SW480 (cell line): ENCODE measurements around the gene CD99.
"Not testable (repeated sequence)": the region's sequence is repeated elsewhere in the genome, so short reads cannot be mapped to it uniquely, and the experiment has no call there.

Experiments
- DNase-seq: peaks from one replicate; pipeline ENCODE4 v3.0.0-alpha.2; 2016; ENCODE audit warnings: low spot score

Gene CD99

GRCh38 chrX:2675657-2676200 lies 15.4 kb upstream of the CD99 start:
- not testable (repeated sequence) for DNase-seq

DNA sequence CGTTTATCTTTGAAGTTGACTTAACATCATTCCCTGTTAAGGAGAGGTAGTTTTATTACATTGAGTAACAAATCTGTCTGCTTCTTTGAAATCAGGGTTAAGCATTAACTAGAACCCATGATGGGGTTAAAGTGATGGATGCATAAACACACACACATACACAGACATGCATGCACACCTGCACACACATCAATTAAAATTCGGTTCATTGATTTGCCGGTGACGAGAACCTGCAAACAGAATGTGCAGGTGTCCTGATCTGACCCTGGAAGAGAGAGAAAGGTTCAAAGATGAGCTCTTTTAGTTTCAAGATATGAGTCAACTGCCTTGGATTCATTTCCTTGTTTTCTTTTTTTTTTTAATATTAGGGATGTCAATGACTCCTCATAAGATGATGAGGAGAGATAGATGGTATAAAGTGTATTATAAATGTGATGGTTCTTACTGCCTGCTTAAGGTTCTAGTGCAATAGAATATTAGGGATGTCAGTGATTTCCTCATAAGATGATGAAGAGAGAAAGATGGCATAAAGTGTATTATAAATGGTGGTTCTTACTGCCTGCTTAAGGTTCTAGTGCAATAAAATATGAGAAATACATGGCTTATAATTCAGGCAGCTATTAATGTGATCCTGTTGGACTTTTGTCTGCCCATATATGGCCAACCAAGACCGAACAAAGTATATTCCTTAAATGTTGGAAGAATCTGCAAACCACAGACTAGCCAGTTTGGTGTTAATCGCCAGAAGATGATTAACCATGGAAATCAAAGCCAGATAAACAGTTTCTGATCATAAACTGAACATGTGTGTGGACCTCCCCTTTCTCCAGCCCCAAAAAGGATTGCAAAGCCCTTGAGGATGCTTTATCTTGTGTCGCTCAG lies 14.1 kb upstream of the CD99 start:
- DNase-seq = peak; percentile 36

DNA sequence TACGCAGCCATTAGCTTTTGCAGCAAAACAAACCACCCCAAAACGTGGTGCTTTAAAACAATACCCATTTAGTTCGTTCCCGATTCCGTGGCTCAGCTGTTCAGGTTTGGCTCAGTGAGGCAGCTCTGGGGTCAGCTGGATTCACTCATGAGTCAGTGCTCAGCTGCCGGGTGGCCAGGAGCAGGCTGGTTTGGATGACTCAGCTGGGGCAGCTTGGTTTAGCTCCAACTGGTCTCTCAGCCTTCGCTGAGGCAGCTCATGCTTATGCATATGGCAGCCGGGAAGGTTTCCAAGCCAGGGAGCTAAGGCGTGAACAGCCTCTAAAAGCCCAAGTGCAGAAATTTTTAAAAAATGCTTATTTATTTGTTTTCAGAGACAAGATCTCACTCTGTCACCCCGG lies 13.3 kb upstream of the CD99 start:
- DNase-seq = peak; percentile 41

DNA sequence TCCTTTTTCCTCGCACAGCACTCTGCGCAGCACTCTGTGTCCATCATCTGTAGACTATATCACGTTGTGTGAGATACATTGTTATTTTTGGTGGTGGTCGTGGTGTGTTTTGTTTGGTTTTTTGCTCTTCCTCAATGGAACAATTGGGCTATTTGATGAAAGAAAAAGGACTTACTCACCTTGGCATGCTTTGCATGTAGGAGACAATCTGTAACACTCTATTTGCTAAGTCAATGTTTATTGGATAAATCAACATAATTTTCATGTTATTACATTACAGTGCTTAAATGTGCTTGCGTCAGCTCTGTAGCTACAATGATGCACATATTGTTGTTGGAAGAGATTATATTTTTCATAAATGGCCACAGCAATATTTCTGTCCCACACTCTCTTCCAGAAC lies 12.5 kb upstream of the CD99 start:
- no peak for DNase-seq

GRCh38 chrX:2679534-2680485 lies 11.3 kb upstream of the CD99 start:
- no peak for DNase-seq

- no peak for DNase-seq
Measured at GRCh38 chrX:2680486-2681348, 10.4 kb upstream of the CD99 start.

DNA sequence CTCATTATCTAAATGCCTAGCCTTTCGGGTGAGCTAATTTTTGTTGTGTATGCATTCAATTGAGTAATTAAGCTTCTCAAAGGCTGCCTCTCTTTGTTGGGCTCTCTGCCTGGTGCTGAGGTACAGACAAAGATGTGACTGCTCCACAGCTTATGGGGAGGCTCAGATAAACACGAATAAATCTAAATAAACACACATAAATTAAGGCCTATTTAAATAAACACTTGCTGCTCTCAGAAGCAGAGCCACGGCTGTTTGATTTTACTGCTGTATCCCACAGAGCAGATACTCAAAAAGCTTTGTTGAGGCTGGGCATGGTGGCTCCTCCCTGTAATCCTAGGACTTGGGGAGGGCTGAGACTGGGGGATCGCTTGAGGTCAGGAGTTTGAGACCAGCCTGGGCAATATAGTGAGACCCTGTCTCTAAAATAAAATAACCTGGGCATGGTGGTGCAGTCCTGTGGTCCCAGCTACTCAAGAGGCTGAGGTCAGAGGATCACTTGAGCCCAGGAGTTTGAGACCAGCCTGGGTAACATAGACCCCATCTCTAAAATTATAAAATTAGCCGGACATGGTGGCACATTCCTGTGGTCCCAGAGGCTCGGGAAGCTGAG lies 8.4 kb upstream of the CD99 start:
- DNase-seq = no peak

DNA sequence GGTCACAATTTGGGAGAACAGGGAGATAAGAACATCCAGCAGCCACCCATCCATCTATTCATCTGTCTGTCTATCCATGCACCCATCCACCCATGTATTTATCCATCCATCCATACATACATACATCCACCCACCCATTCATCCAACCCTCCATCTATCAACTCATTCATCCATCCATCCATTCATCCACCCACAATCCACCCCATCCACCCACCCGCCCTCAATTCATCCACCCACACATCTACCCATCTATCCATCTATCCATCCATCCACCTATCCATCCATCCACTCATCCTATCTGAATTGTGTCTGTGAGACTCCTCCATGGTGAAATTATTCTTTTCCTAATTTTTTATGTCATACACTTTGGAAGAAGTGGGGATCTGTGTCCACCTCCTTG lies 6.8 kb upstream of the CD99 start:
- DNase-seq = no peak

DNA sequence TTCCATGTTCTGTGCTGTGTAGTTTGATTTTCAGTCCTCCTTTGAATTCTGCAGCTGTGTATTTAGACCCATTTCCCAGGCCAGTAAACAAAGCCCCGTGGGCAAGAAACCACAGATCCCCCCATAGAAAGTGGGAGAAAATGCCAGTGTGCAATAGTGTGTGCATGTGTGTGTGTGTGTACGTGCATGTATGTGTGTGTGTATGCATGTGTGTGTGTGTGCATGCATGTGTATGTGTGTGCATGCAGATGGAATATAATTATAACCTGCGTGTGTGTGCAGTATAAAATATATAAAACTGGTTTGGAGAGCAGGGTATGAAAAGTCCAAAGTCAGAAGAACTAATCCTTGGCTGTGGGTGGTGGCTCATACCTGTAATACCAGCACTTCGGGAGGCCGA lies 5.2 kb upstream of the CD99 start:
- DNase-seq = no peak

GRCh38 chrX:2689773-2690666 lies 1.1 kb upstream of the CD99 start:
- no peak for DNase-seq

DNA sequence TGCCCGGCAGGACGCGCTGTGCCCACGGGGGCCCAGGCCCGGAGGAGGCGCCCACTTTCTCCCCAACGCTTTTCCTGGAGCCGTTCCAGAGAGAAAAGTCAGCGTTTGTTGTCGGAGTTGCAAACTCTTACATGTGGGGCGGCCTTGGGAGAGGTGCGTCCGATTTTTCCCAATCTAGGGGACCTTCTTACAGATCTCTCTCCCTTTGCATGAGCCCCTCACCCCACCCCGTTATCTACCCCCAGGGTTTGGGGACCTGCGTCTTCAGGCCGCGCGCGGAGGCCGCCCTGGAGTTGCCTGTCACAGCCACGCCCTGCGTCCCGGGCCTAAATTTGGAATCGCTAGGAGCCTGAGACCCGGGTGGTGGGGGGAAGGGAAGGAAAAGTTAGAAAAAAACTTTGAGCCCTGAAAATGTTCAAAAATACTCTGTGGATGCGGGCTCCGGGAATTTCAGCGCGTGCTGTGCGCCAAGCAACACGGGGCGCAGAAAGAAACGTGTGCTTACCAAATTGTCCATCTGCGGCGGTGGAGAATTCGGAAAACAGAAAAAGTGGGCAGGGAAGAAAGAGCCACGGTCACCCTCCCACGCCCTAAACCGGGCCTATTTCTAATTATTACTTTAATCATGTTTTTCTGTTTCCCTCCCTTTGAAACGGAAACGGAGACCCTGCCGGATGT lies 587 bp downstream of the CD99 start:
- DNase-seq = peak; percentile 23

- DNase-seq = no peak
Measured at GRCh38 chrX:2692221-2693112, 1.4 kb downstream of the CD99 start.

- no peak for DNase-seq
Measured at GRCh38 chrX:2693113-2694002, 2.3 kb downstream of the CD99 start.

- DNase-seq = no peak
Measured at GRCh38 chrX:2694914-2695267, 3.8 kb downstream of the CD99 start.

DNA sequence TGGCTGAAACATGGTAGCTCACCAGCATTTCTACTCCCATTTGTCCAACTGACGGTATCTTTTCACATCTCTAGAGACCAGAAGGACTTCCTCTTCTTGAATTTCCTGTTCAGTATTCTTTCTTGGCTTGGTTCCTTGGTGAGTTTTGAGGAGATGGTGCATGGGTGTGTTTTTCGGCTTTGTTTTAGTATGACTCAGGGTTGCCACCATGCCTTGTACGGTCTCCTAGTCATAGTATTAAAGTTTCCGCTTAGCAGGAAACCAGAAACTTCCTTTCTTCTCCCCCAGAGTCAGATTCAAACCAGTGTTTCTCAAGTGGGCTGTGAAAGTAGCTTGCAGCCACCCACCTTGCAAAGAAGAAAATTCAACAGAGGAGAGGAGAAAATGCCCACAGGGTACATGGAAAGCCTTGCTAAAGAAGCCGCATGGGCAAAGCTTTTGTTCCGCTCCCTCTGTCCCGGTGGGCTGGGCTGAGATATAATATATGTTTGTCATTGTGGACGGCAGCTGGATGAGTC lies 5.7 kb downstream of the CD99 start:
- no peak for DNase-seq

- DNase-seq = no peak
Measured at GRCh38 chrX:2697306-2697705, 6.2 kb downstream of the CD99 start.

DNA sequence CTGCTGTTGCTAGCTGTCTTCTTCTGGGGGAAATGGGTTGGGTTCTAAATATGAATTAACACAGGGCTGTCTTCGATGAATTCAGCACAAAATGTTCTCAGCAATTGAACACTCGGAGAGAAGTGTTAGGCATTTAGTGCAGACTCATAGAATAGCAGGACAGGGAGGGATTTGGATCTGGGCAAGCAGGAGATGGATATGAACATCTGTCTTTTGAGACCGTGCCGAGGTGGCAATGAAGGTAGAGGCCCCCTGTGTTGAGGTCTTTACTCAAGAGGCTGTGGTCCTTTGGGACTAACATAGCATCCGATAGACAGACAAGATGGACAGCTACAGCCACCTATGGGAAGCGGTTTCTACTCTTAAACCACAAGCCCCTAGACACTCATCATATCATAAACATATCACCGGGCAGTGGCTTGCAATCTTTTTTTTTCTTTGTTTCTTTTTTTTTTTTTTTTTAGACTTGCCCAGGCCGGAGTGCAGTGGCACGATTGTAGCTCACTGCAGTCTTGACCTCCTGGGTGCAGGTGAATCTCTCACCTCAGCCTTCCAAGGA lies 6.7 kb downstream of the CD99 start:
- DNase-seq = no peak
